Caco-2 (cell line): Measurements from ENCODE around the gene KCNA10. TPM values are rescaled to one million over a fixed set of nuclear protein-coding genes. Genes with fewer than 3 reads are reported as not detected.

Experiments used
- BruUV-seq: library from RNA; stranded (reverse); fragments of 400-500 nt; replicated peaks from 2 replicates; lab custom pipeline; 2021; lab: Mats Ljungman, UMichigan
- CTCF ChIA-PET: fragments of 300-600 bp; sonication (Branson Sonifier 250); formaldehyde crosslinking; loops from one replicate; lab custom pipeline; 2022; ENCODE audit warnings: antibody characterized with exemption; lab: Charles Lee
- POLR2A ChIA-PET: fragments of 300-600 bp; sonication (Branson Sonifier 250); formaldehyde crosslinking; loops from one replicate; lab custom pipeline; 2022; ENCODE audit warnings: antibody characterized with exemption; lab: Charles Lee
- DNase-seq, 2 experiments: peaks; one replicate each; pipeline versions ENCODE4 v3.0.0 to v3.0.0-alpha.2; 2020 to 2022
- H3K27me3 ChIP-seq: replicated peaks from 2 replicates; pipeline ENCODE4 v1.6.0; 2011; ENCODE audit warnings: low read length; ENCODE audit not compliant: control insufficient read depth, insufficient read depth
- H3K36me3 ChIP-seq: 2 replicates; pipeline ENCODE4 v1.5.1; 2011; ENCODE audit warnings: low read length; ENCODE audit not compliant: control insufficient read depth, insufficient read depth
- H3K4me1 ChIP-seq: fragments of 250-450 bp; sonication (Bioruptor Pico); 2 replicates; pipeline ENCODE4 v1.5.1; 2020; ENCODE audit warnings: mild to moderate bottlenecking
- H3K4me3 ChIP-seq: 2 replicates; pipeline ENCODE4 v1.5.1; 2011; ENCODE audit warnings: low read depth, mild to moderate bottlenecking, control low read depth, low read length
- H3K9me3 ChIP-seq: fragments of 250-450 bp; sonication (Bioruptor Pico); 2 replicates; pipeline ENCODE4 v1.5.1; 2020; ENCODE audit warnings: mild to moderate bottlenecking, moderate library complexity
- H3K27ac Mint-ChIP-seq: one replicate; pipeline ENCODE4 v1.8.0; 2022; ENCODE audit warnings: mixed read lengths; ENCODE audit not compliant: unreplicated experiment
- H3K27me3 Mint-ChIP-seq: one replicate; pipeline ENCODE4 v1.8.0; 2022; ENCODE audit warnings: mixed read lengths; ENCODE audit not compliant: insufficient read depth, unreplicated experiment
- H3K36me3 Mint-ChIP-seq: one replicate; pipeline ENCODE4 v1.8.0; 2022; ENCODE audit warnings: mild to moderate bottlenecking, mixed read lengths; ENCODE audit not compliant: insufficient read depth, unreplicated experiment
- H3K4me1 Mint-ChIP-seq: one replicate; pipeline ENCODE4 v1.8.0; 2022; ENCODE audit warnings: low read depth, mixed read lengths; ENCODE audit not compliant: unreplicated experiment
- H3K4me3 Mint-ChIP-seq: one replicate; pipeline ENCODE4 v1.8.0; 2022; ENCODE audit warnings: mild to moderate bottlenecking, moderate library complexity, mixed read lengths; ENCODE audit not compliant: unreplicated experiment
- H3K9me3 Mint-ChIP-seq: one replicate; pipeline ENCODE4 v1.8.0; 2022; ENCODE audit warnings: mixed read lengths; ENCODE audit not compliant: unreplicated experiment
- intact Hi-C: fragments of 100-400 bp; cut with micrococcal nuclease; formaldehyde crosslinking; loops from one replicate; pipeline ENCODE4 v1.10.0; 2022; ENCODE audit not compliant: unreplicated experiment
- total RNA-seq: library from RNA; stranded (reverse); gene quantifications from 2 replicates; pipeline ENCODE4 v1.2.3, GENCODE V29; 2022
- TF ChIP-seq, protein P1 (sequence below), 2 experiments: fragments of 200-600 bp in 1 of 2; IDR thresholded peaks; 1 replicate in 1 of 2; 2 replicates in 1 of 2; pipeline versions ENCODE4 v1.5.1 to v1.8.0; 2011 to 2022; ENCODE audit warnings: antibody characterized with exemption in 1 of 2, control low read depth in 1 of 2, inconsistent platforms in 1 of 2, low read depth in 1 of 2, low read length in 1 of 2, mild to moderate bottlenecking in 1 of 2, moderate library complexity in 1 of 2; ENCODE audit not compliant: insufficient read depth in 1 of 2, severe bottlenecking in 1 of 2, unreplicated experiment in 1 of 2

The KCNA10 gene
- total RNA-seq, 1 experiment from 2014 or later: not detected

DNA sequence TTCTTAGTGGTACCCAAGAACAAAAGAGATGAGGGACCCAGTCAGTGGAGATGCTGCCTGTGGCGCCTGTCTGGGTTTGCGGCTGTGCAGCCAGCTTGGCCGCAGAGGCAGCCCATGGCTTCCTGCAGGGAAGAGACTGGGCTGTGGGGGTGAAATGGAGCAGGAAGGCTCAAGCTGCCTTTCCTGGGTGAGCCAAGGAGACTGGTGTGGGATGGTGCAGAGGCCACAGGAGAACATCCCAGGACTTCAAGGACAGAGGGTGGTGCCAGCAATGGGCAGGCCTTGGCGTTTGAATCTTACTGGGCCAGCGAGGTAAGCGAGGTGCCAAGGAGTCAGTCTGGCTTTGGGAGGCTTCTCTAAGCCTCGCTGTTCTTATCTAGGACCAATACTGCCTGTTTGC lies 26.4 kb downstream of the KCNA10 start:
- 0 out of 2 replicates have a peak, but pooled peaks cover 4% of the 10 kb centered on the region for H3K4me1 ChIP-seq
- H3K36me3 ChIP-seq: no peaks in the 10 kb centered on the region
- TF ChIP-seq, protein P1, sequence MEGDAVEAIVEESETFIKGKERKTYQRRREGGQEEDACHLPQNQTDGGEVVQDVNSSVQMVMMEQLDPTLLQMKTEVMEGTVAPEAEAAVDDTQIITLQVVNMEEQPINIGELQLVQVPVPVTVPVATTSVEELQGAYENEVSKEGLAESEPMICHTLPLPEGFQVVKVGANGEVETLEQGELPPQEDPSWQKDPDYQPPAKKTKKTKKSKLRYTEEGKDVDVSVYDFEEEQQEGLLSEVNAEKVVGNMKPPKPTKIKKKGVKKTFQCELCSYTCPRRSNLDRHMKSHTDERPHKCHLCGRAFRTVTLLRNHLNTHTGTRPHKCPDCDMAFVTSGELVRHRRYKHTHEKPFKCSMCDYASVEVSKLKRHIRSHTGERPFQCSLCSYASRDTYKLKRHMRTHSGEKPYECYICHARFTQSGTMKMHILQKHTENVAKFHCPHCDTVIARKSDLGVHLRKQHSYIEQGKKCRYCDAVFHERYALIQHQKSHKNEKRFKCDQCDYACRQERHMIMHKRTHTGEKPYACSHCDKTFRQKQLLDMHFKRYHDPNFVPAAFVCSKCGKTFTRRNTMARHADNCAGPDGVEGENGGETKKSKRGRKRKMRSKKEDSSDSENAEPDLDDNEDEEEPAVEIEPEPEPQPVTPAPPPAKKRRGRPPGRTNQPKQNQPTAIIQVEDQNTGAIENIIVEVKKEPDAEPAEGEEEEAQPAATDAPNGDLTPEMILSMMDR (IDR thresholded peaks at IDR 0.05; ENCODE audit: insufficient read depth in 1 of 2, low read depth in 1 of 2, low read length in 1 of 2, severe bottlenecking in 1 of 2, unreplicated experiment in 1 of 2): no peak
- H3K27ac Mint-ChIP-seq: no peak overlapping the region
- intact Hi-C loops: no loop called here
- CTCF ChIA-PET: no interaction called here
- no peak overlapping the region for H3K4me3 ChIP-seq
- no peaks in the 10 kb centered on the region for H3K9me3 Mint-ChIP-seq
- DNase-seq: no peak
- H3K4me1 Mint-ChIP-seq: no peaks in the 10 kb centered on the region
- H3K36me3 Mint-ChIP-seq: peaks cover 32% of the 10 kb centered on the region
- H3K27me3 Mint-ChIP-seq: no peaks in the 10 kb centered on the region
- no peaks in the 10 kb centered on the region for H3K27me3 ChIP-seq
- no TSS peak for BruUV-seq
- POLR2A ChIA-PET: no interaction called here
- H3K9me3 ChIP-seq: no peaks in the 10 kb centered on the region
- H3K4me3 Mint-ChIP-seq: no peak overlapping the region

DNA sequence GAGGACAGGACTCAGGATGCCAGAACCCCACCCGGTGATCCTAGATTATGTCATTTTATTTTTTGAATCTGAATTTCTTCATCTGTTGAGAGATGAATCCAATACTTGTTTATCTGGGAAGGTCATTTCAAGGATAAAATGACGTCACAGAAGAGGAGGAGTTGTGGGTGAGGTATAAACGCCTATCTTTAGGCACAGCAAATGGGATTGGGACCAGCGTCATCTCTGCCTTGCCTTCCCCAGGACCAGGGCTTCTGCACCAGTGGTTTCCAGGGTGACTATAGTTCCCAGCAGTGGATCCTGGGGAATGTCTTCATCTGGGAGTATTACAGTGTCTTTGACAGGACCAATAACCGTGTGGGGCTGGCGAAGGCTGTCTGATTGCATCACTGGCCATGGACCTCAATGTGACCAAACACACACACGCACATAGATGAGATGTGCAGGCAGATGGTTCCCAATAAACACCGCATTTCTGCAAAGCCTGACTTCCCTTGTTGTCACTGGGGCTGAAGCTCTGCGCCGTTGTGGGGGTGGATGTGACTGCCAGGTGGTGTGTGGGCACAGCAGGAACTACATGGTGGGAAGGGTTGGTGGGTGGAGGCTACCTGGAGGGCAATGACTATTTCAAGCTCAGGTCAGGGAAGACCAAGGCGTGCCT lies 28.1 kb downstream of the KCNA10 start:
- ChIA-PET CTCF (no interaction called here), POLR2A (no interaction called here)
- Mint-ChIP-seq H3K9me3 (no peaks in the 10 kb centered on the region), H3K4me3 (no peak overlapping the region), H3K36me3 (peaks cover 47% of the 10 kb centered on the region), H3K27ac (peak overlapping the region; percentile 53), H3K27me3 (no peaks in the 10 kb centered on the region), H3K4me1 (no peaks in the 10 kb centered on the region)
- Histone ChIP-seq H3K9me3 (no peaks in the 10 kb centered on the region), H3K36me3 (no peaks in the 10 kb centered on the region), H3K27me3 (no peaks in the 10 kb centered on the region), H3K4me1 (0 out of 2 replicates have a peak, but pooled peaks cover 4% of the 10 kb centered on the region), H3K4me3 (no peak overlapping the region)
- DNase-seq: no peak
- intact Hi-C loops: no loop called here
- no TSS peak for BruUV-seq
- TF ChIP-seq, protein P1 (IDR thresholded peaks at IDR 0.05; ENCODE audit: insufficient read depth in 1 of 2, low read depth in 1 of 2, low read length in 1 of 2, severe bottlenecking in 1 of 2, unreplicated experiment in 1 of 2): no peak

GRCh38 chr1:110489973-110490542 lies 28.9 kb downstream of the KCNA10 start:
- Histone ChIP-seq H3K4me1 (no peaks in the 10 kb centered on the region), H3K36me3 (no peaks in the 10 kb centered on the region), H3K27me3 (no peaks in the 10 kb centered on the region), H3K9me3 (no peaks in the 10 kb centered on the region), H3K4me3 (no peak overlapping the region)
- BruUV-seq: no TSS peak
- no peak for DNase-seq
- no peaks in the 10 kb centered on the region for H3K27me3 Mint-ChIP-seq
- POLR2A ChIA-PET: no interaction called here
- no peaks in the 10 kb centered on the region for H3K4me1 Mint-ChIP-seq
- TF ChIP-seq, protein P1 (IDR thresholded peaks at IDR 0.05; ENCODE audit: insufficient read depth in 1 of 2, low read depth in 1 of 2, low read length in 1 of 2, severe bottlenecking in 1 of 2, unreplicated experiment in 1 of 2): no peak
- no peak overlapping the region for H3K27ac Mint-ChIP-seq
- no peaks in the 10 kb centered on the region for H3K9me3 Mint-ChIP-seq
- peaks cover 55% of the 10 kb centered on the region for H3K36me3 Mint-ChIP-seq
- CTCF ChIA-PET: no interaction called here
- intact Hi-C loops: no loop called here
- H3K4me3 Mint-ChIP-seq: no peak overlapping the region
